HG03025 (cell line): ENCODE measurements around the gene WDR88.
"Not testable (repeated sequence)": the region's sequence is repeated elsewhere in the genome, so short reads cannot be mapped to it uniquely, and the experiment has no call there.

ENCODE experiments used
- ATAC-seq: cut with Tn5 transposase; IDR thresholded peaks from one replicate; pipeline ENCODE4 v1.9.1; 2021; ENCODE audit warnings: mild to moderate bottlenecking, moderate library complexity; ENCODE audit not compliant: unreplicated experiment, low FRiP score

WDR88 gene

GRCh38 chr19:33208371-33208895 lies 76.5 kb downstream of the WDR88 start:
- no peak for ATAC-seq

- ATAC-seq, result no peak
Observed at GRCh38 chr19:33208904-33209849, 77.3 kb downstream of the WDR88 start.

- ATAC-seq, result not testable (repeated sequence)
Observed at GRCh38 chr19:33209850-33210230, 77.9 kb downstream of the WDR88 start.

- no peak for ATAC-seq
Observed at GRCh38 chr19:33210266-33210940, 78.5 kb downstream of the WDR88 start.

- no peak for ATAC-seq
Observed at GRCh38 chr19:33211794-33212435, 80.0 kb downstream of the WDR88 start.

- no peak for ATAC-seq
Observed at GRCh38 chr19:33212436-33213172, 80.7 kb downstream of the WDR88 start.

GRCh38 chr19:33214596-33214995 lies 82.7 kb downstream of the WDR88 start:
- no peak for ATAC-seq

GRCh38 chr19:33215438-33216197 lies 83.7 kb downstream of the WDR88 start:
- ATAC-seq, result no peak

- ATAC-seq, result no peak
Observed at GRCh38 chr19:33216198-33216830, 84.4 kb downstream of the WDR88 start.

- no peak for ATAC-seq
Observed at GRCh38 chr19:33217881-33218280, 86.0 kb downstream of the WDR88 start.

GRCh38 chr19:33219261-33219815 lies 87.4 kb downstream of the WDR88 start:
- ATAC-seq, result no peak

GRCh38 chr19:33220115-33220514 lies 88.2 kb downstream of the WDR88 start:
- no peak for ATAC-seq

- no peak for ATAC-seq
Observed at GRCh38 chr19:33220735-33221134, 88.8 kb downstream of the WDR88 start.

GRCh38 chr19:33221638-33222037 lies 89.7 kb downstream of the WDR88 start:
- no peak for ATAC-seq

- not testable (repeated sequence) for ATAC-seq
Observed at GRCh38 chr19:33222255-33222654, 90.3 kb downstream of the WDR88 start.

- ATAC-seq, result no peak
Observed at GRCh38 chr19:33224694-33225457, 93.0 kb downstream of the WDR88 start.
